GM13976 (cell line): ENCODE measurements around the gene TMIGD1.

Source experiments
- DNase-seq: peaks from one replicate; pipeline ENCODE4 v3.0.0; 2012; ENCODE audit warnings: low spot score
- CTCF ChIP-seq: IDR thresholded peaks from 2 replicates; pipeline ENCODE4 v1.5.1; 2012; ENCODE audit warnings: borderline replicate concordance, mild to moderate bottlenecking; ENCODE audit not compliant: insufficient read depth; ENCODE audit errors: extremely low read depth, missing control alignments, control extremely low read depth
- in situ Hi-C: fragments of 300-500 bp; cut with MboI; formaldehyde crosslinking; loops from one replicate; pipeline ENCODE4 v1.12.0; 2022; ENCODE audit warnings: low sequenced_read_pairs, mixed read lengths, inconsistent platforms; ENCODE audit not compliant: unreplicated experiment

The TMIGD1 gene

GRCh38 chr17:30341703-30342249 is 7.9 kb upstream of the TMIGD1 start:
- TF ChIP-seq CTCF: no peak
- in situ Hi-C loops: loop anchor here (10.0 kb wide), 1 partner anchor 373 kb away; no protein-coding TSS in a partner anchor
- no peak for DNase-seq

- in situ Hi-C loops: loop anchor here (10.0 kb wide), 1 partner anchor 374 kb away; no protein-coding TSS in a partner anchor
- no peak for TF ChIP-seq CTCF
- no peak for DNase-seq
Measured at GRCh38 chr17:30340801-30341356, 7.0 kb upstream of the TMIGD1 start.

GRCh38 chr17:30339086-30339485 is 5.2 kb upstream of the TMIGD1 start:
- TF ChIP-seq CTCF: no peak
- DNase-seq: no peak
- in situ Hi-C loops: loop anchor here (5.0 kb wide), 1 partner anchor 237 kb away; no protein-coding TSS in a partner anchor

- TF ChIP-seq CTCF: no peak
- no peak for DNase-seq
- in situ Hi-C loops: loop anchor here (5.0 kb wide), 1 partner anchor 235 kb away; no protein-coding TSS in a partner anchor
Measured at GRCh38 chr17:30337393-30337999, 3.6 kb upstream of the TMIGD1 start.

- in situ Hi-C loops: loop anchor here (5.0 kb wide), 1 partner anchor 234 kb away; no protein-coding TSS in a partner anchor
- peak; percentile 41 for DNase-seq
- peak; percentile 59 for TF ChIP-seq CTCF
Measured at GRCh38 chr17:30336369-30337171, 2.7 kb upstream of the TMIGD1 start.

- DNase-seq: no peak
- TF ChIP-seq CTCF: no peak
- in situ Hi-C loops: no loop called here
Measured at GRCh38 chr17:30334421-30334820, 564 bp upstream of the TMIGD1 start.
